Dedifferentiated amniotic fluid mesenchymal stem cell (primary cell): ENCODE measurements around the gene PSMA8.
"Not testable (repeated sequence)": the region's sequence is repeated elsewhere in the genome, so short reads cannot be mapped to it uniquely, and the experiment has no call there.

Experiments used
- DNase-seq: peaks from one replicate; pipeline ENCODE4 v3.0.0-alpha.2; 2016; ENCODE audit errors: extremely low spot score

The PSMA8 gene

GRCh38 chr18:26233208-26233607 lies 99.5 kb downstream of the PSMA8 start:
- DNase-seq, result no peak

- DNase-seq, result not testable (repeated sequence)
Observed at GRCh38 chr18:26237363-26237762, 103.7 kb downstream of the PSMA8 start.

GRCh38 chr18:26238718-26239117 lies 105.0 kb downstream of the PSMA8 start:
- DNase-seq, result not testable (repeated sequence)

- not testable (repeated sequence) for DNase-seq
Observed at GRCh38 chr18:26242392-26242791, 108.7 kb downstream of the PSMA8 start.
